IMR-90 (cell line): ENCODE measurements around the gene SLC29A1. TPM values are rescaled to one million over a fixed set of nuclear protein-coding genes. Genes with fewer than 3 reads are reported as not detected.

Source experiments
- ATAC-seq: fragments of 200-7000 bp; cut with Tn5 transposase; 2 replicates; pipeline ENCODE4 v1.9.1; 2020; ENCODE audit warnings: low read depth, mild to moderate bottlenecking, moderate library complexity
- BruUV-seq: library from RNA; stranded (reverse); fragments of 400-500 nt; replicated peaks from 2 replicates; lab custom pipeline; 2021; lab: Mats Ljungman, UMichigan
- CTCF ChIA-PET: fragments of 300-600 bp; formaldehyde crosslinking; extraction: SDS; loops from one replicate; lab custom pipeline; 2021; ENCODE audit warnings: antibody characterized with exemption; lab: Yijun Ruan, JAX
- POLR2A ChIA-PET: fragments of 300-600 bp; sonication (Branson Sonifier 250); formaldehyde crosslinking; loops from one replicate; lab custom pipeline; 2022; ENCODE audit warnings: antibody characterized with exemption; ENCODE audit not compliant: unreplicated experiment; lab: Charles Lee
- DNase-seq: peaks from one replicate; pipeline ENCODE4 v3.0.0; 2013
- H2AFZ ChIP-seq: replicated peaks from 2 replicates; pipeline ENCODE3; 2013; ENCODE audit warnings: low read length, mild to moderate bottlenecking; ENCODE audit not compliant: poor library complexity
- H2AK5ac ChIP-seq: 2 replicates; pipeline ENCODE4 v1.6.1; 2013; ENCODE audit warnings: low read depth, low read length, inconsistent platforms
- H2AK9ac ChIP-seq: replicated peaks from 2 replicates; pipeline ENCODE3; 2013; ENCODE audit warnings: mild to moderate bottlenecking, low read depth, low read length, moderate library complexity; ENCODE audit not compliant: poor library complexity
- H2BK120ac ChIP-seq: 2 replicates; pipeline ENCODE4 v1.6.1; 2013; ENCODE audit warnings: low read depth, low read length, inconsistent platforms
- H2BK15ac ChIP-seq: 3 replicates; pipeline ENCODE4 v1.6.1; 2013; ENCODE audit warnings: low read depth, low read length, inconsistent platforms
- H2BK20ac ChIP-seq: 2 replicates; pipeline ENCODE4 v1.6.1; 2013; ENCODE audit warnings: low read depth, mild to moderate bottlenecking, inconsistent platforms, low read length, moderate library complexity
- H2BK5ac ChIP-seq: 2 replicates; pipeline ENCODE4 v1.6.1; 2013; ENCODE audit warnings: mild to moderate bottlenecking, low read depth, low read length, inconsistent platforms; ENCODE audit not compliant: poor library complexity, severe bottlenecking
- H3K14ac ChIP-seq: replicated peaks from 2 replicates; pipeline ENCODE4 v1.6.1; 2013; ENCODE audit warnings: low read depth, low read length, inconsistent platforms
- H3K18ac ChIP-seq: 2 replicates; pipeline ENCODE4 v1.6.1; 2013; ENCODE audit warnings: low read depth, low read length, control low read depth
- H3K23ac ChIP-seq: 2 replicates; pipeline ENCODE4 v1.6.1; 2013; ENCODE audit warnings: low read depth, low read length, inconsistent platforms
- H3K27ac ChIP-seq: 2 replicates; pipeline ENCODE4 v1.5.1; 2013; ENCODE audit warnings: mild to moderate bottlenecking, control low read depth, low read length; ENCODE audit not compliant: insufficient read depth
- H3K27me3 ChIP-seq: 2 replicates; pipeline ENCODE4 v1.6.1; 2013; ENCODE audit warnings: low read length; ENCODE audit not compliant: control insufficient read depth, insufficient read depth
- H3K36me3 ChIP-seq: 2 replicates; pipeline ENCODE4 v1.6.1; 2013; ENCODE audit warnings: low read length, mixed read lengths; ENCODE audit not compliant: control insufficient read depth, insufficient read depth
- H3K4ac ChIP-seq: 2 replicates; pipeline ENCODE4 v1.6.1; 2013; ENCODE audit warnings: low read depth, low read length, inconsistent platforms
- H3K4me1 ChIP-seq: 2 replicates; pipeline ENCODE4 v1.6.1; 2013; ENCODE audit warnings: low read length, mixed read lengths; ENCODE audit not compliant: control insufficient read depth, insufficient read depth
- H3K4me2 ChIP-seq: 2 replicates; pipeline ENCODE4 v1.6.1; 2013; ENCODE audit warnings: low read depth, mild to moderate bottlenecking, control low read depth, low read length, moderate library complexity
- H3K4me3 ChIP-seq: 2 replicates; pipeline ENCODE4 v1.5.1; 2013; ENCODE audit warnings: low read depth, mild to moderate bottlenecking, control low read depth, low read length, moderate library complexity; ENCODE audit not compliant: insufficient read depth
- H3K56ac ChIP-seq: 2 replicates; pipeline ENCODE4 v1.6.1; 2013; ENCODE audit warnings: low read length, inconsistent platforms; ENCODE audit not compliant: insufficient read depth; ENCODE audit errors: extremely low read depth
- H3K79me1 ChIP-seq, 2 experiments: 2 replicates each; pipeline ENCODE4 v1.6.1; 2013; ENCODE audit warnings: low read length in 2 of 2, inconsistent platforms in 1 of 2, low read depth in 1 of 2
- H3K9ac ChIP-seq: 2 replicates; pipeline ENCODE4 v1.6.1; 2013; ENCODE audit warnings: low read depth, low read length, control low read depth
- H3K9me1 ChIP-seq: 2 replicates; pipeline ENCODE4 v1.6.1; 2013; ENCODE audit warnings: low read length, inconsistent platforms; ENCODE audit not compliant: insufficient read depth
- H3K9me3 ChIP-seq: 2 replicates; pipeline ENCODE4 v1.6.1; 2013; ENCODE audit warnings: low read length; ENCODE audit not compliant: control insufficient read depth, insufficient read depth
- H4K20me1 ChIP-seq: 2 replicates; pipeline ENCODE4 v1.6.1; 2013; ENCODE audit warnings: low read length, inconsistent platforms; ENCODE audit not compliant: insufficient read depth
- H4K5ac ChIP-seq: 2 replicates; pipeline ENCODE4 v1.6.1; 2013; ENCODE audit warnings: mild to moderate bottlenecking, low read depth, low read length, control low read depth
- H4K8ac ChIP-seq, 2 experiments: 2 replicates each; pipeline ENCODE4 v1.6.1; 2013; ENCODE audit warnings: low read depth in 2 of 2, low read length in 2 of 2, control low read depth in 1 of 2, inconsistent platforms in 1 of 2
- H4K91ac ChIP-seq: 2 replicates; pipeline ENCODE4 v1.6.1; 2013; ENCODE audit warnings: low read depth, low read length, inconsistent platforms; ENCODE audit not compliant: insufficient read depth
- BHLHE40 ChIP-seq: fragments of 150-350 bp; IDR thresholded peaks from 2 replicates; pipeline ENCODE4 v1.6.1; 2016; ENCODE audit warnings: mild to moderate bottlenecking, low read depth, low read length
- CHD1 ChIP-seq: IDR thresholded peaks from 2 replicates; pipeline ENCODE4 v1.6.1; 2012; ENCODE audit warnings: low read depth, low read length, improper control_type of control experiment
- ELK1 ChIP-seq: fragments of 150-350 bp; IDR thresholded peaks from 2 replicates; pipeline ENCODE4 v1.6.1; 2016; ENCODE audit warnings: low read depth, mild to moderate bottlenecking, low read length, moderate library complexity, borderline replicate concordance
- FOS ChIP-seq: fragments of 150-350 bp; IDR thresholded peaks from 2 replicates; pipeline ENCODE4 v1.6.1; 2016; ENCODE audit warnings: low read depth, low read length
- RAD21 ChIP-seq: IDR thresholded peaks from 2 replicates; pipeline ENCODE4 v1.6.1; 2012; ENCODE audit warnings: low read length, improper control_type of control experiment
- WGBS, 2 experiments: methylation state at CpG; one replicate each; pipeline versions ENCODE4 v1.1.5 to v1.1.7; 2013; ENCODE audit warnings: missing lambda C conversion rate in 2 of 2; ENCODE audit not compliant: insufficient read length in 1 of 2; ENCODE audit errors: extremely low coverage in 2 of 2; 5-methylcytosine and 5-hydroxymethylcytosine counted together
- dilution Hi-C: fragments of 300-500 bp; cut with HindIII; formaldehyde crosslinking; loops from one replicate; pipeline ENCODE4 v1.14.3; 2018; ENCODE audit warnings: low sequenced_read_pairs; ENCODE audit not compliant: unreplicated experiment
- in situ Hi-C: fragments of 300-500 bp; cut with MboI; formaldehyde crosslinking; loops from 3 replicates; pipeline ENCODE4 v1.14.3; 2019; ENCODE audit warnings: low sequenced_read_pairs, inconsistent platforms, mixed read lengths
- intact Hi-C: fragments of 100-400 bp; cut with micrococcal nuclease; formaldehyde crosslinking; loops from 2 replicates; pipeline ENCODE4 v1.10.0; 2022
- polyA plus RNA-seq, 3 experiments: library from polyadenylated mRNA; depleted of rRNA; stranded (reverse); fragments of >200 nt; gene quantifications; 2 replicates each; pipeline ENCODE4 v1.2.3, GENCODE V29; 2012; ENCODE audit warnings: low replicate concordance in 1 of 3
- total RNA-seq: library from RNA; depleted of rRNA; stranded (reverse); fragments of >200 nt; gene quantifications from 2 replicates; pipeline ENCODE4 v1.2.3, GENCODE V29; 2012

Gene SLC29A1
- total and polyA plus RNA-seq, 2 of the 4 experiments (the other 2 are of a cell fraction): 4.1 to 22.1 TPM

- Histone ChIP-seq H2BK120ac (no peak overlapping the region), H2AK5ac (no peak overlapping the region), H2BK15ac (no peak overlapping the region), H4K20me1 (no peaks in the 10 kb centered on the region), H2BK20ac (no peak overlapping the region), H3K9ac (no peak overlapping the region), H3K14ac (no peak overlapping the region), H3K79me1 (peaks cover 0 to 8% of the 10 kb centered on the region in 2 experiments; a peak in 1 of 4 replicates), H3K9me1 (no peaks in the 10 kb centered on the region), H3K4ac (no peak overlapping the region), H4K91ac (no peak overlapping the region), H3K9me3 (no peaks in the 10 kb centered on the region), H3K56ac (no peak overlapping the region), H3K4me1 (0 out of 2 replicates have a peak, but pooled peaks cover 4% of the 10 kb centered on the region), H4K5ac (no peak overlapping the region), H2AFZ (no peak overlapping the region), H3K27me3 (no peaks in the 10 kb centered on the region), H3K23ac (no peak overlapping the region), H3K36me3 (peaks cover 2% of the 10 kb centered on the region; the same call in 1 of the 2 replicates), H2AK9ac (no peak overlapping the region), H3K27ac (no peak overlapping the region), H3K4me3 (no peak overlapping the region), H4K8ac (no peak overlapping the region), H2BK5ac (no peak overlapping the region), H3K18ac (no peak overlapping the region), H3K4me2 (no peak overlapping the region)
- POLR2A ChIA-PET: no interaction called here
- 92% methylated on average over 2 of the region's 7 CpGs; no CpG with 5 or more reads in 1 of the 2 experiments for WGBS, 2 experiments
- intact Hi-C loops (no loop called here), in situ Hi-C loops (no loop called here), dilution Hi-C loops (no loop called here)
- ATAC-seq (no peak), DNase-seq (no peak)
- BruUV-seq: no TSS peak
- no peak for TF ChIP-seq CHD1
- no peak for TF ChIP-seq RAD21
- TF ChIP-seq ELK1: no peak
- TF ChIP-seq BHLHE40: no peak
- no peak for TF ChIP-seq FOS
- CTCF ChIA-PET: no interaction called here
Measured at GRCh38 chr6:44228433-44228832, 5.0 kb downstream of the SLC29A1 start.
